Hepatic stellate cell (primary cell): ENCODE results near the gene CPED1.
"Not testable (repeated sequence)": the region's sequence is repeated elsewhere in the genome, so short reads cannot be mapped to it uniquely, and the experiment has no call there.

Source experiments
- DNase-seq: peaks from one replicate; pipeline ENCODE4 v3.0.0; 2011; ENCODE audit warnings: low spot score

Gene CPED1

GRCh38 chr7:120996988-120997345 lies 8.5 kb downstream of the CPED1 start:
- DNase-seq, result no peak

- DNase-seq, result no peak
Observed at GRCh38 chr7:120997882-120998474, 9.5 kb downstream of the CPED1 start.

GRCh38 chr7:120998520-120998919 lies 10.0 kb downstream of the CPED1 start:
- no peak for DNase-seq

DNA sequence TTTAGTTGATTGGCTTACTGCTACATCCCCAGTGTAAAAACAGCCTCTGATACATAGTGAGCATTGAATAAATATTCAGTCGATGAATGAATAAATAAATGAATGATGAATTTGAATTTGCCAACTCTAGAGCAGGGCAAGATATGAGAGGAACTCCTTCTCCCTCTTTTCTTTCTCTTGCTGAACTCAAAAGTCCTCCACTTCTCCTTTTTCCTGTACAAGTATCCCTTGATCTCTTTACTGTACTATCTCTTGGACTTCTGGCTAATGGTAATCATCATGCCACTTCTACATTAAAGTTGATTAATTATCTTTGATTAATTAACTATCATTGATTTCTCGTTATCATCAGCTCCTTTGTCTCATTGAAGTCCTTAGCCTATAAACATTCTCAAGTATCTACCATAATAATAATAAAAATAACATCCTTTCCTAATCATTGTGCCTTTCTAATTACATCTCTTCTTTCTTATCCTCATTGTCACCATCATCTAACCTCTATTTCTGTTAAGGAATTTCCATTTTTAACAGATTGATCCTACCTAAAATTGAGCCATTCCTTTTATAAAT lies 10.6 kb downstream of the CPED1 start:
- no peak for DNase-seq

DNA sequence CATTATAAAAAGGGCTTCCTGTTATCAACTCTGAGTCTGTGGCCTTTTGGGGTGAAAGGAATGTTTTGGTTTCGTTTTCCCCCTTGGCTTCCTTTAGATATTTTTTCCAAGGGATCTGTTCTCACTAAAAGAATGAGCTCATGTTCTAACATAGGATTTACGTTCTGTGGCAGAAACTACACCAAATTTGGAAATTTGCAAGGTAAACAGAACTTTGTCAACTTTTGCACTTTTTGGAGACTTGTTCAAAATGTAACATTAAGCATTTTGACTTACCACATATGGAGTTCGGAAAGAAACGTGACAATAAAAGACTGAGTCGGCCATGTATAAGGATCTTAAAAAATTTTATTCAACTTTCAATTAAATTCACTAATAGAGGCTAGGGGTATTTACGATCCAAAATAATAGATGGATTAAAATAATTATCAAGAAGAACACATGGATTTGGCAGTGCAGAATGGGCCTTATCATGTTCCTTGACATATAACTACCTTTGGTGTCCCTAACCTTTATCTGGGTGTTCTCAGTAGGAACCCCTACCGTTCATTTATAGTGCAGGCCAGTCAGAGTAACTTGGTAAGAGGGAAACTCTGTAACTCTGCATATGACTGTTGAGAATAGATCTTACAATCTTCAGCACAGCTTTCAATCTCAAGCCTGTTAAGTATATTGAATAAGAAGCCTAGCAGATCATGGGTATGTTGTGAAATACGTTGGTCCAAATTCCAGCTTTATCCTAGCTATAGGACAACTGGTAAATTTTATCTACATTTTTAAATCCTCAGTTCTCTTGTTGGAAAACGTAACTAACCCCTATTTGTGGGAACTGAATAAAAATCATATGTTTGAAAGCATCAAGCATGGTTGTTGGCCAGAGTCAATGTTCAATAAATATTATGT lies 11.8 kb downstream of the CPED1 start:
- no peak for DNase-seq

GRCh38 chr7:121001234-121001906 lies 12.9 kb downstream of the CPED1 start:
- no peak for DNase-seq

DNA sequence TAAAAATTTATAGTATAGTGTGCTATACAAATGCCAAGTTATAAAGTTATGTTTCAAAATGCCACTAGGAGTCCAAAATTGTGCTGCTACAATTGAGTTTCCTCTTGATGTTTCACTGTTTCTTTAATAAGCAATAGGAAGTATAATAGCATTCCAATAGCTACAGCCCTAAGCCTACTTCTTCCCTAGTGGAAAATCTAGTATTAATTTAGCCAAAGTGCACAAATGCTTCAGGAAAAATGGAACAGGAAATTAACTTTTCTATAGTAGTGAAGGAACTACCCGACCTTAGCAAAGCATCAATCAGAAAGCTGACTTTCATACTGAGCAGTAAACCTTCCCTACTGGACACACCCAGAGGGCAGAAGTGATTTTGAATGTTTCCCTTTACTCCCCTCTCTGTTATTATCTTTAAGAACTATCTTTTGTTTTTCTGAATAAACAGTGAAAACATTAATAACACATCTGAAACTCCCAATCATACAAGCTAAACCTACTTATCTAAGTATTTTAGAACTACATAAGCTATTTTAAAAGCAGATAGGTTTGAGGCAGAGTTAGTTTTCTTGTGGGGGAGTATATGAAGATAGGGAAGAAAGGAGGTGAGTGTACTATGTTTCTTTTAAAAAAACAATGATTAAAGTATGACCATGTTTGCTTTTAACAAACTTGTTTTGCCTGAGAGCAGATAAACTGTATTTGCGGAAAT lies 13.7 kb downstream of the CPED1 start:
- DNase-seq, result no peak

DNA sequence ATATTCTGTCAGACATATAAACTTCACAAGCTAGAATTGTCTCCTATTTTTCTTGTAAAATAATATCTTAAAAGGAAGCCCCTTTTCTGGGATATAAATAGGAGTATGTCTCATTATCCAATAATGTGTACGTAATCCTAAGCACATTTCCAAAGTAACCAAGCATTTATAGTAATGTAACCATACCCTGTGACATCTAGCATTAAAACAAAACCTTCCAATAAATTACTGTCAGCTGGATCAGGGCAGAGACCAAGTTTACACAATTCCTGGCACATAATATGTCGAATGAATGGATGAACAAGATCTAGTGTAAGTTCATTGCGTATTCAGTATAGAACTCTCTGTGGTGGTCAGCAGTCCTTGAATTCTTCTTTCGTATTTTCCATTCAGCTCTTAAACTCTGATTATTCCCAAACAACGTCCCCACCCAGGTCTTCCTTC lies 14.3 kb downstream of the CPED1 start:
- DNase-seq, result no peak

DNA sequence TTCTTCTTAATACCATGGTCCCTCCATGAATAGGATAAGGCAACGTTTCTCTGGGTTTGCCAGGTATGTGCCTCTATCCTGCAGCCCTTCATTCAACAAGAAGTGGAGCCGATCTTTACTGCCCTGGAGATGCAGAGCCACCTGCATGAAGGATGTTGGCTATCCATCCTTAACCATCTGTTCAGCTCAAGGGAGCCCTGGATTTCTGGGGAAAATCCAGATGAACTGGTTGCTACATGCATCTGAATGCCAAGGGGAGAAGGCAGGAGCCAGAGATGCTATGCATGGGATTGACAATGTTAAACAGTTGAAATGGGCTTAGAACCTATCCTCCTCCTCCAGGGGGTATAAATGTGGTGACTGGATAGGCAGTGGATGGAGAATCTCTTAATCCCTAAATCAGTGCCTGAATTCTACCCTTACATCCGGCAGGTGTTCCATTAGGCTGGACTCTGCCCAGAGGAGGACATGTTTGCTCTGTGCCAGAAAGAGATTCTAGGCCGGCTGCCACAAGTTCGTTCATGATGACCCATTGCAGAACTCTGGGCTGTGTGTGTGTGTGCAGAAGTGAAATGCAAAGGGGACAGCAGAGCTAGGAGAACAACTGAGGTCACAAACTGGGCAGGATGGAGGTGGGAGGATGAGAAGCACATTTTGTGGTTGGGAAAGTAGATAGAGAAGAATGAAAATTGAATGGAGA lies 15.6 kb downstream of the CPED1 start:
- DNase-seq, result no peak

- DNase-seq, result not testable (repeated sequence)
Observed at GRCh38 chr7:121005058-121005457, 16.5 kb downstream of the CPED1 start.

DNA sequence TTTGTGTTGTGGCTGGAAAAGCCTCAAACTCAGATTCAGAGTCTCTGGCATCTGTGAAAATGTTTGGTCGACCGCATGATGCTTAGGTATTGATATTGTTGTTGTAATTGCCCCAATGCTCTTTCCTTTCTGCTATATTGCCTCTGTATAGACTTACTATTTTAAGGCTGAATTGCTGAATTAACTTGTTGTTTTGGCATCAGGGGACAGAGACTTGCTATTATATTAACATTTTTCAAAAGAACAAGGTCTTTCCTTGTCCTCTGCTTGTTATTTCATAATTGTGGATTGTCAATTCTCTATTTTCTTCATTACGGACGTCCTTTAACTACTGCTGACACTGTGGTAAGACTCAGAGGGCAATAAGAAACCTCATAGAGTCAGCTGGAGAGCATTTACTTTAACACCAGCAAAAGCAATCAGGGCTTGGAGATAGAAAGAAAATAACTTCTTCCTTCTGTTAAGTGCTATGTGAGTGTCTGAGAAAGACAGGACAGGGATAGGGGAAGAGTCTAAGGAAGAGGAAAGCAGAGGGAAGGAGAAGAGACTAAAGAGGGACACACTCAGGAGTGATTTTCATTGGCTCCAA lies 17.6 kb downstream of the CPED1 start:
- no peak for DNase-seq

- no peak for DNase-seq
Observed at GRCh38 chr7:121006711-121007315, 18.3 kb downstream of the CPED1 start.

DNA sequence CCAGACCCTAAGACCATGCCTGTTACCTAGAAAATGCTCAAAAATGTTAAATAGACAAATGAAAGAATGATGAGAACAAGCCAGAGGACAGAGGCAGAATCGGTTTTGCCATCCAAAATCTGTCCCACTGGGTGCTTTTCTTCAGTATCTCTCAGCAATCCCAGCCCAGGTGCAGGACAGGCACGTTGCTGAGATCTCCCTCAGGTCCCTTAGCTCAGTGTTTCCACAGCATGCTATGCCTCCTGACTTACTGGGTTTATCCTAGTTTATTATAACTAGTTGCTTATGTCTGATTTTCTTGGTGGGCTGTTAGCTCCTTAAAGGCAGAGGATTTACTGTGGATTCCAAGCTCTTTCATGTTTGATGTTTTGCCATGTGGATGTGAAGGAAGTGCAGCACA lies 20.3 kb downstream of the CPED1 start:
- DNase-seq, result no peak

DNA sequence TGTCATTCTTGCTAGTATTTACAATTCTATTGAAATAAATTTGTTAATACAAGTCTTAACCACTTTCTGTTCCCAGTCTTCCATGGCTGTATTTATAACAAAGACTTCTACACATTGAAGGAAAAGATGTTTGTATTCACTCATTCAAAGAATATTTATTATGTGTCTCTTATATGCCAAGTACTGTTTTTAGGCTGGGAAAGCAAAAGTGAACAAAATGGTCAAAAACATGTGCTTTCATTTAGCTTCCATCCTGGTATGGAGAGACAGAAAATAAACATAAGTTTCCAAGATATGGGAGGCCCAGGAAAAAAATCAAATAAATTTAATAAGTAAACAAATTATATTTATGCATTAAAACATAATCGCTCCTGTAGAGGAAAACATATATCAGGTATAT lies 22.9 kb downstream of the CPED1 start:
- DNase-seq, result no peak

GRCh38 chr7:121012170-121012874 lies 23.8 kb downstream of the CPED1 start:
- no peak for DNase-seq

DNA sequence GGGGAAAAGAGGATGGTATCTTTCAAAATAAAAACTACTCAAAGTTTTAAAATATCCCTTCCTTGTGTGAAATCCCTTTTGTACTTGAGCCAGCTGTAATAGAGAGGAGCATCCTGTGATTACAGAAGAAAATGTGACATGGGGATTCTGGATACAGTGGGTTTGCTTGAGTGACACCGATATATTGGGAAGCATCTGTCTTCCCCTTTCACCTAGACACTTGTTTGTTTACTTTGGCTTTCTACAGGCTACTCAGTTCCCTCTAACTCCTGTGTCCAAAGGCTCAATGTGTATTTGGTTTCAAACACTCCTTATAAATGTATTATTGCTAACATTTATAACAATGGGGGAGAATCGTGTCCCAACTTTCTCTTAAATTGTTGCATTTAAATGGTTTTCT lies 24.4 kb downstream of the CPED1 start:
- no peak for DNase-seq

DNA sequence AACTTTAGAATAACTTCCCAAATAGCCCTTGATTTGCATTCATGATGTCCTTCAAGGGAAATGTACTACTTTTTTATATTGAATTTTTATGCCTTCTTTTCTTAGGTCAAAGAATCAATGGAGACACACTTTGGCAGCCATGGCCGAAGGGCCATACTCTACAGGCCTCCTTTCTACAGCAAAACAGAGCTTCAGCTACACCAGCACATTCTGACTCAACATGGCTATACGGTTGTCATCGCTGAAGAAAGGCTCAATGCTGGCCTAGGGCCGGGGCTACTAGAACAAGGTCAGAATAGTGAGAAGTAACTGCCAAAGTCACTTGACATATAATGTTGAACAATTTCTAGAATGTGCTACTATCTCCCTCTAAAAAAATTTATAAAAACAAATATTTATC lies 27.0 kb downstream of the CPED1 start:
- DNase-seq, result no peak

DNA sequence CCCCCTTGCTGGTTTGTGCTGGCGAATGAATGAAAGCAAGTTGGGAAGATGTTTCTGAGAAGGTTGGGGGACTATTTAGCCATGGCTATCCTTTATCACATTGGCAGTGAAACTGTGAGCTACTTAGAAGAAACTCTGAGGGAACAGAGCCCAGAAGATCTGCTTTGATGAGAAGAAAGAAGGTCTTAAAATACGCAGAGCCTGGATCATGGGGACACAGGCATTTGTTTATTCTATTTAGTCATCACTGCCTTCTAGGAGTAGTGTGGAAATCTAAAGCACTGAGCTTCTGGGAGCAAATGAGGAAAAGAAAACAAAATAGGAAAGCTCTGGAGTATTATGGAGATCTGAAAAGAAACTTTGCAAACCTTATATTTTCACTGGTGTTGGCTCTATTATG lies 28.5 kb downstream of the CPED1 start:
- DNase-seq, result no peak

DNA sequence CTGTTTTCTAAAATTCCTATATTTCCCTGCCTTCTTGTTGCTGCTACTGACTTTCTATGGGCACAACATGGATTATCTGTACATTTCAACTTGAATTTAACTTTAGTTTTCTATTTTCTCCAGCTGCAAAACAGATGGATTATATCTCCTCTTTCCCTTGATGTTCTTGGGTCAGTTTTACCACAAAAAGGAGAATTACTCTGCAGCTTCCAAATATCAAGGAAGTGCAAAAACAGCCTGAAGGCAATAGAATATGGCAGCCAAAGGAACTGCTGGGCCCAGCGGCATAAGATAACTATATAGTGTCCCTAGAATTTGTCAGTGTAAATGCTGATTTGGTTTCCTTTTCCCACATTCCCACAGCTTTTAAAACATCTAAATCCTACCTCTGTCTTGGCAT lies 29.1 kb downstream of the CPED1 start:
- no peak for DNase-seq

- no peak for DNase-seq
Observed at GRCh38 chr7:121019018-121019417, 30.5 kb downstream of the CPED1 start.
